Measurements from ENCODE around the gene TTLL13.
A peak's percentile ranks its signal among the peaks of the same experiment; 100 is the strongest.

The TTLL13 gene

DNA sequence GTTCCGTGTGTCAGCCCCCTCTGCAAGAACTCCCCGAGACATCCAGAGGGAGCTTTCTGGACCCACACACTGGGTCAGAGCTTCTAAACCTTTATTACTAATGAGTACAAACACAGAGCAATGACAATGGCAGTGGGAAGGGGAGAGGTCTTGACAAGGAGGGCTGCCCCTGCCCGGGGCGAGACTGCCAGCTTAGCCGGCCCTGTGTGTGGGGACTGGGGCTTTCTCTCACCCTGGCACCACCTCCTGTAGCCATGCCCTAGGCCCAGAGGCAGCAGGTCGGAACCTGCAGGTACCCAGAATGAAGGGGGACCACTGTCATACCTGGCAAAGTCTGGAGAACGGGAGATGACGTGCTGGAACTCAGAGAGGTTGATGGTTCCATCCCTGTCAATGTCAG, 18.7 kb upstream of the TTLL13 start:
- no peak for DNase-seq

DNA sequence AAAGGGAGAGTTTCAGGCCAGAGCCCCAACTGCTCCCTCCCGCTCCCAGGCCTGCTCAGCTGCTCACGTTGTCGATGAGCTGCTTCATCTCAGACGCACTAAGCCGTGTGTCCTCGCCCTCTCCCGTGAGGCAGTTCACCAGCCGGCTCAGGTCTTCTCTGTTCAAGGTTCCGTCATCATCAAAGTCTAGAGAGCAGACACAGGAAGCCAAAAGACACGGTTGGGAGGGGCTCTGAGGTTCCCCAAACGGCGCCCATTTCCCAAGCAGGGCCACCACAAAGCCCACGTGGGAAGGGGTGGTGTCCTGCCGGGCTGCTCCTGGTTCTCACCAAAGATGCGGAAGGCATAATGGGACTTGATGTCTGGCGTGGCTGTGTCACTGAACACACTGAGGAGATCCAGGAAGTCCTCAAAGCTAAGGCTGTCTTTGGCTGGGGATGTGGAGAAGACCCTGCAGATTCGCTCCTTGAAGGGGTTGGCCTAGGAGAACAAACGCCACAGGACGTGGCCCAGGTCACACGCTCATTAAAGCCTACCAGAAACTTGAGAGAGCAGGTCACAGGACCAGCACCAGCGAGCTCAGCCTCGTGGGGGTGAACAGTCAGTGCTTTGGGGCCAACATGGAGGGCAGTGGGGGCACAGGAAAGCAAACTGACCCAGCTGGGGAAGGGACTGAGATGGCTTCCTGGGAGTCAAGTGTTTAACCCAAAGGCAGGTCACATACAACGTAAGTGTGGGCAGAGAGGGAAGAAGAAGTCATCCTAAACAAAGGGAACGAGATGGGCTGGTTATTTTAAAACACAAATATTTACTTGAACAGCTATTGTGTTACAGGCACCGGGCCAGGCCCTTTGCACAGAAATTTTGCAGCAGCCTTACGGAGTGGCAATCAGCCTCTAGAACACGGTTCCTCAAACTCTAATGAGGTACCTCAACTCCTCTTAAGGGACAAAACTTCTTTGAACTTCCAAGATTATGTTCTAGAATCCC, 18.0 kb upstream of the TTLL13 start:
- Histone ChIP-seq H3K27me3 (no peaks in the 10 kb centered on the region), H3K36me3 (peaks cover 37 to 58% (median 51%) of the 10 kb centered on the region in 3 donors), H3K4me1 (peaks cover 0 to 41% (median 25%) of the 10 kb centered on the region in 4 donors), H3K27ac (peak overlapping the region in 1 of 2 donors; percentile 20), H3K9me3 (no peaks in the 10 kb centered on the region), H3K4me3 (no peak overlapping the region)
- TF ChIP-seq, protein P1, sequence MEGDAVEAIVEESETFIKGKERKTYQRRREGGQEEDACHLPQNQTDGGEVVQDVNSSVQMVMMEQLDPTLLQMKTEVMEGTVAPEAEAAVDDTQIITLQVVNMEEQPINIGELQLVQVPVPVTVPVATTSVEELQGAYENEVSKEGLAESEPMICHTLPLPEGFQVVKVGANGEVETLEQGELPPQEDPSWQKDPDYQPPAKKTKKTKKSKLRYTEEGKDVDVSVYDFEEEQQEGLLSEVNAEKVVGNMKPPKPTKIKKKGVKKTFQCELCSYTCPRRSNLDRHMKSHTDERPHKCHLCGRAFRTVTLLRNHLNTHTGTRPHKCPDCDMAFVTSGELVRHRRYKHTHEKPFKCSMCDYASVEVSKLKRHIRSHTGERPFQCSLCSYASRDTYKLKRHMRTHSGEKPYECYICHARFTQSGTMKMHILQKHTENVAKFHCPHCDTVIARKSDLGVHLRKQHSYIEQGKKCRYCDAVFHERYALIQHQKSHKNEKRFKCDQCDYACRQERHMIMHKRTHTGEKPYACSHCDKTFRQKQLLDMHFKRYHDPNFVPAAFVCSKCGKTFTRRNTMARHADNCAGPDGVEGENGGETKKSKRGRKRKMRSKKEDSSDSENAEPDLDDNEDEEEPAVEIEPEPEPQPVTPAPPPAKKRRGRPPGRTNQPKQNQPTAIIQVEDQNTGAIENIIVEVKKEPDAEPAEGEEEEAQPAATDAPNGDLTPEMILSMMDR (IDR thresholded peaks at IDR 0.05): no peak
- intact Hi-C loops (cut with DNase I; ENCODE audit: low total_unique reads): no loop called here
- peak in 1 of 2 donors; percentile 51 for DNase-seq

More for the DNA sequence above, 18.7 kb upstream of the TTLL13 start:
- Histone ChIP-seq H3K27me3 (no peaks in the 10 kb centered on the region), H3K4me3 (no peak overlapping the region), H3K36me3 (peaks cover 44 to 60% (median 58%) of the 10 kb centered on the region in 3 donors), H3K4me1 (peaks cover 0 to 41% (median 25%) of the 10 kb centered on the region in 4 donors), H3K9me3 (no peaks in the 10 kb centered on the region), H3K27ac (no peak overlapping the region)
- intact Hi-C loops (cut with DNase I; ENCODE audit: low total_unique reads): no loop called here
- TF ChIP-seq, protein P1 (IDR thresholded peaks at IDR 0.05): no peak

DNA sequence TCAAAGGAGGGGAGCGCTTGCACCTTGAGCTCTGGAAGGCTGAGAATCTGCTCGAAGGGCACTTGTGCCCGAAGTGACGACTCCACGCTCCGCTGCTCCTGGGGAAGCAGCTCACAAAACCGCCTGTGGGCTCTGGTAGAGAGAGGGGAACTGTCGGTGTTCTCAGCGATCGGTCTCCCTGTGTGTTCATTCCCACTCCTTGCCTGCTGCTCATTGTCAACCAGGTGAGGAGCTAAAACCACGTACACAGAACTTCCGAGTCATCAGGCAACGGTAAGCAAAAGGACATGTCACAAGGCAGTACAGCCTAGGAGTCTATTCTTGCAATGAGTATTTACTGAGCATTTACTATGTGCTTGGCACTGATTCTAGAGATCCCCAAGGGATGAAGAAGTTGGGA, 17.2 kb upstream of the TTLL13 start:
- H3K4me3 ChIP-seq: peak overlapping the region in 1 of 2 donors; percentile 97
- intact Hi-C loops (cut with DNase I; ENCODE audit: low total_unique reads): no loop called here
- peak overlapping the region; percentile 92 to 96 for H3K27ac ChIP-seq
- H3K9me3 ChIP-seq: no peaks in the 10 kb centered on the region
- no peak for DNase-seq
- peaks cover 0 to 41% (median 25%) of the 10 kb centered on the region in 4 donors for H3K4me1 ChIP-seq
- peaks cover 28 to 57% (median 43%) of the 10 kb centered on the region in 3 donors for H3K36me3 ChIP-seq
- H3K27me3 ChIP-seq: no peaks in the 10 kb centered on the region
- TF ChIP-seq, protein P1 (IDR thresholded peaks at IDR 0.05): no peak

DNA sequence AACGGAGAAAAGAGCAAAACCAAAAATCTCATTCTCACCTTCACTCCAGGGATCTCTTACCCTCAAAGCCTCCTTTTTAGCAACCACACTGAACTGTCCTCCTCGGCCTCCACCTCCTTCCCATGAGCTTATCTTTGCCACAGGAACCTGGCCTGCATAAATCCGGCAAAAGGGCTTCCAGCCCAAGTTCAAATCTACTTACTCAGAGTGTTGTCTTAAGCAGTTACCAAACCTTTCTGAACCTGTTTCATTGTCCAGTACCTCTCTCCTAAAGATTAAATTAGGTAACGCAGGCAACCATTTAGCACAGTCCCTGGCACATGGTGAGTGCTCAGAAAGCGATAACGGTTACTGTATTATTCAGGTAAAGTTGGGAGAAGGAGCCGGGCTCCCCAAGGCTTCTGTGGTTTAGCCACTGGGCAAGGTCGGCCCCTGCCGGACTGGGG, 16.4 kb upstream of the TTLL13 start:
- Histone ChIP-seq H3K9me3 (no peaks in the 10 kb centered on the region), H3K27ac (peak overlapping the region; percentile 92 to 96), H3K36me3 (peaks cover 20 to 57% (median 43%) of the 10 kb centered on the region in 3 donors), H3K27me3 (no peaks in the 10 kb centered on the region), H3K4me1 (peaks cover 0 to 41% (median 25%) of the 10 kb centered on the region in 4 donors), H3K4me3 (peak overlapping the region; percentile 80 to 97)
- TF ChIP-seq, protein P1 (IDR thresholded peaks at IDR 0.05): no peak
- intact Hi-C loops (cut with DNase I; ENCODE audit: low total_unique reads): no loop called here
- DNase-seq: no peak

DNA sequence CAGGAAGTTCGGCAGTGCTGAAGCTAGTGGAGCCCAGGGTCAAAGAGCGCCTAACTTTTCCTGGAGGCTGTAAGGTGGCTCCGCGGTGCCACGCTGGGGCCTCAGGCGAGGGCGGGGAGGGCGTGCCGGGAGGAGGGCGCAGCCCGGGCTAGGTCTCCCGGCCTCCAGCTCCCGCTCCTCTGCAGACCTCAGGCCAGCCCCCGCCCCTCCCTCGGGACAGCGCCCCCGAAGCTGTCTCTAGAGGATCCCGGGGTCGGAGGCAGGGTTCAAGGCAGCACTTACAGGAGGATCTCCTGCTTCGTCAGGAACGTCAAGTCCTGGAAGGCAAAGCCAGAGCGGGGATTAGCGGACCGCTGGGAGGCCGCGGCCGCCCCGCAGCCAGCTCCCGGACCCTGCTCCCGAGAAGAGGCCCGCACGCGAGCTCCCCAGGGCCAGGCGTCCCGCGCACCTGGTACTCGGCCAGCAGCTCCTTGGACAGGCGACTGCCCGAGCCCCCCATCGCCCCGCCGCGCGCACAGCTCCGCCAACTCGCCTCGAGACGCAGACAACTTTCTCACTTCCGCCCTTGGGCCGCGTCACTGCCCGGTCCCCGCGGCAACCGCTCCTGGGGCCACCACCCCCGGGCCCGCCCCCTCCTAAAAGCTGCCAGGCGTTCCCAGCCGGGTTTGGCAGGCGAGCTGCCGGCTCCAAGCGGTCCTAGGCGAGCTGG, 15.8 kb upstream of the TTLL13 start, which contains the start of gene CIB1:
Gene CIB1 (minus strand): TSS at position 555 of the 709 bp plus-strand sequence. CDS start 56 bp downstream, at position 499.
- TF ChIP-seq, protein P1 (IDR thresholded peaks at IDR 0.05): peak; percentile 29 to 38
- intact Hi-C loops (cut with DNase I; ENCODE audit: low total_unique reads): no loop called here
- H3K27me3 ChIP-seq: no peaks in the 10 kb centered on the region

More for the DNA sequence above, 15.8 kb upstream of the TTLL13 start, which contains the start of gene CIB1:
- H3K4me1 ChIP-seq: peaks cover 0 to 41% (median 25%) of the 10 kb centered on the region in 4 donors
- no peaks in the 10 kb centered on the region for H3K9me3 ChIP-seq
- peak within 1 kb of the TSS; percentile 80 to 97 for H3K4me3 ChIP-seq
- DNase-seq: peak; percentile 95 to 98
- peak within 1 kb of the TSS; percentile 92 to 96 for H3K27ac ChIP-seq
- peaks cover 15 to 57% (median 38%) of the 10 kb centered on the region in 3 donors for H3K36me3 ChIP-seq
